Liver (tissue), 3 donors: ENCODE results near the gene CALHM5.

Source experiments
- GABPA ChIP-seq, 2 donors: IDR thresholded peaks in 1 of 2; conservative IDR thresholded peaks in 1 of 2; 2 replicates each; pipeline ENCODE4 v1.6.1; 2016; ENCODE audit warnings: antibody characterized with exemption in 2 of 2, mild to moderate bottlenecking in 1 of 2, moderate library complexity in 1 of 2
- HNF4G ChIP-seq: IDR thresholded peaks from 2 replicates; pipeline ENCODE4 v1.6.1; 2016; ENCODE audit warnings: antibody characterized with exemption
- JUND ChIP-seq, 2 donors: IDR thresholded peaks; 2 replicates each; pipeline ENCODE4 v1.6.1; 2016; ENCODE audit warnings: antibody characterized with exemption in 2 of 2
- RAD21 ChIP-seq, 2 donors: IDR thresholded peaks; 2 replicates each; pipeline ENCODE4 v1.6.1; 2016; ENCODE audit warnings: antibody characterized with exemption in 2 of 2, mild to moderate bottlenecking in 2 of 2
- TF ChIP-seq, protein P1 (sequence below): fragments of 150-350 bp; IDR thresholded peaks from 2 replicates; pipeline ENCODE4 v1.5.1; 2017; ENCODE audit warnings: improper control_type of control experiment, low read depth, low read length; ENCODE audit not compliant: missing input control
- TF ChIP-seq, protein P2 (sequence below): IDR thresholded peaks from 2 replicates; pipeline ENCODE4 v1.6.1; 2016; ENCODE audit warnings: antibody characterized with exemption
- donor health status: healthy.
- donor health status: healthy.

GRCh38 chr6:116528780-116529179 is 17.3 kb downstream of the CALHM5 start:
- no peak for TF ChIP-seq HNF4G
- no peak for TF ChIP-seq GABPA (IDR thresholded peaks at IDR 0.05 in 1 of 2, conservative IDR thresholded peaks at IDR 0.05 in 1 of 2)
- TF ChIP-seq, protein P1, sequence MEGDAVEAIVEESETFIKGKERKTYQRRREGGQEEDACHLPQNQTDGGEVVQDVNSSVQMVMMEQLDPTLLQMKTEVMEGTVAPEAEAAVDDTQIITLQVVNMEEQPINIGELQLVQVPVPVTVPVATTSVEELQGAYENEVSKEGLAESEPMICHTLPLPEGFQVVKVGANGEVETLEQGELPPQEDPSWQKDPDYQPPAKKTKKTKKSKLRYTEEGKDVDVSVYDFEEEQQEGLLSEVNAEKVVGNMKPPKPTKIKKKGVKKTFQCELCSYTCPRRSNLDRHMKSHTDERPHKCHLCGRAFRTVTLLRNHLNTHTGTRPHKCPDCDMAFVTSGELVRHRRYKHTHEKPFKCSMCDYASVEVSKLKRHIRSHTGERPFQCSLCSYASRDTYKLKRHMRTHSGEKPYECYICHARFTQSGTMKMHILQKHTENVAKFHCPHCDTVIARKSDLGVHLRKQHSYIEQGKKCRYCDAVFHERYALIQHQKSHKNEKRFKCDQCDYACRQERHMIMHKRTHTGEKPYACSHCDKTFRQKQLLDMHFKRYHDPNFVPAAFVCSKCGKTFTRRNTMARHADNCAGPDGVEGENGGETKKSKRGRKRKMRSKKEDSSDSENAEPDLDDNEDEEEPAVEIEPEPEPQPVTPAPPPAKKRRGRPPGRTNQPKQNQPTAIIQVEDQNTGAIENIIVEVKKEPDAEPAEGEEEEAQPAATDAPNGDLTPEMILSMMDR, result no peak
- TF ChIP-seq, protein P2, sequence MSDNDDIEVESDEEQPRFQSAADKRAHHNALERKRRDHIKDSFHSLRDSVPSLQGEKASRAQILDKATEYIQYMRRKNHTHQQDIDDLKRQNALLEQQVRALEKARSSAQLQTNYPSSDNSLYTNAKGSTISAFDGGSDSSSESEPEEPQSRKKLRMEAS, result no peak
- no peak for TF ChIP-seq JUND (IDR thresholded peaks at IDR 0.05)
- no peak for TF ChIP-seq RAD21 (IDR thresholded peaks at IDR 0.05)
